B cell (primary cell): ENCODE results near the gene OR8D1. TPM values are rescaled to one million over a fixed set of nuclear protein-coding genes. Genes with fewer than 3 reads are reported as not detected.
A peak's percentile ranks its signal among the peaks of the same experiment; 100 is the strongest.

Experiments
- ATAC-seq: fragments of 200-7000 bp; cut with Tn5 transposase; one replicate; pipeline ENCODE4 v1.10.0; 2021; ENCODE audit warnings: low read depth, mild to moderate bottlenecking, moderate number of reproducible peaks, moderate library complexity
- CTCF ChIA-PET: fragments of 350-600 bp; sonication (Branson Sonifier 250); formaldehyde crosslinking; loops from one replicate; lab custom pipeline; 2021; ENCODE audit warnings: antibody characterized with exemption, inconsistent platforms; lab: Charles Lee
- POLR2A ChIA-PET: fragments of 350-600 bp; sonication (Branson Sonifier 250); formaldehyde crosslinking; loops from one replicate; lab custom pipeline; 2021; ENCODE audit warnings: antibody characterized with exemption; lab: Charles Lee
- DNase-seq: peaks from one replicate; pipeline ENCODE4 v3.0.0; 2013
- H2AFZ ChIP-seq: 2 replicates; pipeline ENCODE4 v1.6.1; 2012; ENCODE audit warnings: mild to moderate bottlenecking, low read depth, low read length; ENCODE audit not compliant: insufficient read depth, poor library complexity, severe bottlenecking
- H3K27ac ChIP-seq, 2 donors: 1 replicate in 1 of 2; 2 replicates in 1 of 2; pipeline ENCODE4 v1.5.1; 2012 to 2013; ENCODE audit warnings: low read length in 2 of 2, mild to moderate bottlenecking in 2 of 2, moderate library complexity in 1 of 2
- H3K27me3 ChIP-seq, 4 experiments: fragments of 200-600 bp in 1 of 4; sonication (generic) in 1 of 4; replicated peaks in 1 of 4; 1 replicate in 2 of 4; 2 replicates in 2 of 4; pipeline versions ENCODE4 v1.6.1 to v1.7.0; 2013 to 2016; ENCODE audit warnings: low read length in 3 of 4, mild to moderate bottlenecking in 2 of 4, mixed read lengths in 1 of 4, moderate library complexity in 1 of 4; ENCODE audit not compliant: insufficient read depth in 4 of 4, control insufficient read depth in 3 of 4; ENCODE audit errors: control extremely low read depth in 1 of 4
- H3K36me3 ChIP-seq, 2 experiments: replicated peaks in 1 of 2; 1 replicate in 1 of 2; 2 replicates in 1 of 2; pipeline versions ENCODE4 v1.6.1 to v1.7.1; 2013; ENCODE audit warnings: low read length in 1 of 2; ENCODE audit not compliant: insufficient read depth in 2 of 2, control insufficient read depth in 1 of 2; ENCODE audit errors: control extremely low read depth in 1 of 2, extremely low read depth in 1 of 2
- H3K4me1 ChIP-seq, 2 donors: fragments of 200-600 bp in 1 of 2; sonication (generic) in 1 of 2; 1 replicate in 1 of 2; 2 replicates in 1 of 2; pipeline versions ENCODE4 v1.5.1 to v1.6.1; 2013 to 2017; ENCODE audit warnings: low read length in 2 of 2; ENCODE audit not compliant: control insufficient read depth in 2 of 2, insufficient read depth in 2 of 2
- H3K4me2 ChIP-seq: replicated peaks from 2 replicates; pipeline ENCODE3; 2012; ENCODE audit warnings: mild to moderate bottlenecking, low read depth, low read length; ENCODE audit not compliant: poor library complexity, severe bottlenecking
- H3K4me3 ChIP-seq, 5 experiments: fragments of 200-600 bp in 1 of 5; sonication (generic) in 1 of 5; 1 replicate in 3 of 5; 2 replicates in 2 of 5; pipeline versions ENCODE4 v1.5.1 to v1.7.0; 2011 to 2016; ENCODE audit warnings: low read length in 4 of 5, mild to moderate bottlenecking in 4 of 5, low read depth in 2 of 5, control low read depth in 1 of 5, moderate library complexity in 1 of 5; ENCODE audit not compliant: insufficient read depth in 1 of 5; ENCODE audit errors: control extremely low read depth in 1 of 5, extremely low read depth in 1 of 5
- H3K79me2 ChIP-seq: fragments of 200-600 bp; sonication (generic); one replicate; pipeline ENCODE4 v1.6.0; 2016; ENCODE audit warnings: low read length; ENCODE audit not compliant: control insufficient read depth, insufficient read depth
- H3K9ac ChIP-seq: fragments of 200-600 bp; sonication (generic); 2 replicates; pipeline ENCODE4 v1.6.1; 2017; ENCODE audit warnings: mild to moderate bottlenecking, low read length, moderate library complexity
- H3K9me3 ChIP-seq, 3 donors: one replicate each; pipeline versions ENCODE4 v1.6.1 to v1.7.1; 2013; ENCODE audit warnings: low read length in 2 of 3; ENCODE audit not compliant: control insufficient read depth in 2 of 3, insufficient read depth in 1 of 3; ENCODE audit errors: control extremely low read depth in 1 of 3
- H4K20me1 ChIP-seq: 2 replicates; pipeline ENCODE4 v1.6.0; 2012; ENCODE audit warnings: mild to moderate bottlenecking, low read length; ENCODE audit not compliant: insufficient read depth, control insufficient read depth, poor library complexity, severe bottlenecking
- H3K27ac Mint-ChIP-seq: one replicate; pipeline ENCODE4 v1.8.0; 2021; ENCODE audit warnings: mixed read lengths
- H3K27me3 Mint-ChIP-seq: one replicate; pipeline ENCODE4 v1.8.0; 2021; ENCODE audit warnings: mixed read lengths
- H3K4me1 Mint-ChIP-seq: one replicate; pipeline ENCODE4 v1.8.0; 2021; ENCODE audit warnings: mixed read lengths
- H3K4me3 Mint-ChIP-seq: one replicate; pipeline ENCODE4 v1.8.0; 2021; ENCODE audit warnings: mixed read lengths
- H3K9me3 Mint-ChIP-seq: one replicate; pipeline ENCODE4 v1.8.0; 2022; ENCODE audit warnings: mixed read lengths; ENCODE audit not compliant: insufficient read depth
- EZH2 ChIP-seq: IDR thresholded peaks from 2 replicates; pipeline ENCODE4 v1.6.1; 2012; ENCODE audit warnings: borderline replicate concordance, low read depth, mild to moderate bottlenecking, moderate library complexity, low read length; ENCODE audit not compliant: insufficient read depth, poor library complexity, severe bottlenecking
- WGBS: methylation state at CpG from one replicate; pipeline ENCODE4 v1.1.5; 2013; ENCODE audit warnings: missing lambda C conversion rate; ENCODE audit not compliant: insufficient coverage; 5-methylcytosine and 5-hydroxymethylcytosine counted together
- intact Hi-C: fragments of 100-400 bp; cut with micrococcal nuclease; formaldehyde crosslinking; loops from one replicate; pipeline ENCODE4 v1.10.0; 2022
- polyA plus RNA-seq: library from polyadenylated mRNA; depleted of rRNA; stranded (reverse); fragments of >200 nt; gene quantifications from 2 replicates; pipeline ENCODE4 v1.2.3, GENCODE V29; 2012
- total RNA-seq, 2 donors: library from RNA; stranded (reverse); fragments of 120-200 nt in 1 of 2; gene quantifications; 1 replicate in 1 of 2; 2 replicates in 1 of 2; pipeline versions ENCODE4 v1.2.3 to v1.2.4, GENCODE V29; 2013 to 2022
- TF ChIP-seq, protein P1 (sequence below): fragments of 200-600 bp; IDR thresholded peaks from one replicate; pipeline ENCODE4 v1.8.0; 2022; ENCODE audit warnings: antibody characterized with exemption, mild to moderate bottlenecking

OR8D1 gene
- total and polyA plus RNA-seq, 2 donors (not counting 1 experiment from before 2014, with no cell fraction given) = 0.12 TPM; not detected in 1

DNA sequence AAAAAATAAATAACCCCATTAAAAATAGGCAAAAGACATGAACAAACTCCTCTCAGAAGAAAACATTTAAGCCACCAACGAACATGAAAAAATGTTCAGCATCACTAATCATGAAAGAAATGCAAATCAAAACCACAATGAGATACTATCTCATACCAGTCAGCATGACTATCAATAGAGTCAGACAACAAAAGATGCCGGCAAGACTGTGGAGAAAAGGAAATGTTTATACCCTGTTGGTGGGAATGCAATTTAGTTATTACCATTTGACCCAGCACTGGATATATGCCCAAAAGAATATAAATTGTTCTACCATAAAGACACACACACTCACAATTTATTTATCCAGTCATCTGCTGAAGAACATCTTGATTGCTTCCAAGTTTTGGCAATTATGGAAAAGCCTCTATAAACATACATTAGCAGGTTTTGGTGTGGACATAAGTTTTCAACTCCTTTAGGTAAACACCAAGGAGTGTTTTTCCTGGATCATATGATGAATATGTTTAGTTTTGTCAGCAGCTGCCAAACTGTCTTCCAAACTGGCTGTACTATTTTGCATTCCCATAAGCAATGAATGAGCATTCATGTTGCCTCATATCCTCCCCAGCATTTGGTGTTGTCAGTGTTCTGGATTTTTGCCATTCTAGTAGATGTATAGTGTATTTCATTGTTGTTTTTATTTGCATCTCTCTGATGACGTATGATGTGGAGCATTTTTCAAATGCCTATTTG is 28.0 kb downstream of the OR8D1 start:
- no peak overlapping the region for H3K27ac Mint-ChIP-seq
- no peak for ATAC-seq
- Histone ChIP-seq H3K27me3 (no peaks in the 10 kb centered on the region), H3K9me3 (peaks cover 0 to 6% (median 1%) of the 10 kb centered on the region in 3 donors), H3K4me2 (no peak overlapping the region), H3K27ac (no peak overlapping the region), H3K36me3 (no peaks in the 10 kb centered on the region), H3K79me2 (no peaks in the 10 kb centered on the region), H3K4me1 (peaks cover 0 to 4% of the 10 kb centered on the region in 2 donors), H4K20me1 (no peaks in the 10 kb centered on the region), H3K9ac (no peak overlapping the region), H2AFZ (no peak overlapping the region), H3K4me3 (no peak overlapping the region)
- no peaks in the 10 kb centered on the region for H3K27me3 Mint-ChIP-seq
- intact Hi-C loops = no loop called here
- peak; percentile 24 for DNase-seq
- ChIA-PET POLR2A (no interaction called here), CTCF (no interaction called here)
- peaks cover 10% of the 10 kb centered on the region for H3K4me1 Mint-ChIP-seq
- no CpG with 5 or more reads among the region's 3 CpGs for WGBS
- H3K9me3 Mint-ChIP-seq = peaks cover 17% of the 10 kb centered on the region
- H3K4me3 Mint-ChIP-seq = no peak overlapping the region
- no peak for TF ChIP-seq EZH2
- TF ChIP-seq, protein P1, sequence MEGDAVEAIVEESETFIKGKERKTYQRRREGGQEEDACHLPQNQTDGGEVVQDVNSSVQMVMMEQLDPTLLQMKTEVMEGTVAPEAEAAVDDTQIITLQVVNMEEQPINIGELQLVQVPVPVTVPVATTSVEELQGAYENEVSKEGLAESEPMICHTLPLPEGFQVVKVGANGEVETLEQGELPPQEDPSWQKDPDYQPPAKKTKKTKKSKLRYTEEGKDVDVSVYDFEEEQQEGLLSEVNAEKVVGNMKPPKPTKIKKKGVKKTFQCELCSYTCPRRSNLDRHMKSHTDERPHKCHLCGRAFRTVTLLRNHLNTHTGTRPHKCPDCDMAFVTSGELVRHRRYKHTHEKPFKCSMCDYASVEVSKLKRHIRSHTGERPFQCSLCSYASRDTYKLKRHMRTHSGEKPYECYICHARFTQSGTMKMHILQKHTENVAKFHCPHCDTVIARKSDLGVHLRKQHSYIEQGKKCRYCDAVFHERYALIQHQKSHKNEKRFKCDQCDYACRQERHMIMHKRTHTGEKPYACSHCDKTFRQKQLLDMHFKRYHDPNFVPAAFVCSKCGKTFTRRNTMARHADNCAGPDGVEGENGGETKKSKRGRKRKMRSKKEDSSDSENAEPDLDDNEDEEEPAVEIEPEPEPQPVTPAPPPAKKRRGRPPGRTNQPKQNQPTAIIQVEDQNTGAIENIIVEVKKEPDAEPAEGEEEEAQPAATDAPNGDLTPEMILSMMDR = no peak

DNA sequence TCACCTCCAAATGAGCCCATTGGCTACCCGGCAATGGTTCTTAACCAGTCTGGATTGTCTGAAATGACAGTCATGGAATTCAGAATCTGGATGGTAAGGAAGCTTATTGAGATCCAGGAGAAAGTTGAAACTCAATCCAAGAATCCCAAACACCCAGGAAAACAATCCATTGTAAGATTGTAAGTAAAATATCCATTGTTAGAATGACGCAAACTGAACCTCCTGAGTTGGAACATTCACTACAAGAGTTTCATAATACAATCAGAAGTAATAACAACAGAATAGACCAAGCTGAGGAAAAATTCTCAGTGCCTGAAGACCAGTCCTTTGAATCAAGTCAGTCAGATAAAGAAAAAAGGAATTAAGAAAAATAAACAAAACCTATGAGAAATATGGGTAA is 35.5 kb downstream of the OR8D1 start:
- ChIA-PET POLR2A (no interaction called here), CTCF (interaction anchor here (1.0 kb wide), 1 partner anchor 207 kb away, joined by 3 read pairs; no protein-coding TSS in a partner anchor)
- no peaks in the 10 kb centered on the region for H3K4me1 Mint-ChIP-seq
- peaks cover 0 to 9% (median 0%) of the 10 kb centered on the region in 3 donors for H3K9me3 ChIP-seq
- TF ChIP-seq, protein P1 = no peak
- TF ChIP-seq EZH2 = no peak
- no peak overlapping the region for H3K9ac ChIP-seq
- WGBS = no CpG with 5 or more reads among the region's 2 CpGs
- intact Hi-C loops = no loop called here
- H3K4me3 Mint-ChIP-seq = no peak overlapping the region
- no peaks in the 10 kb centered on the region for H4K20me1 ChIP-seq
- H3K27me3 ChIP-seq = peaks cover 0 to 2% (median 0%) of the 10 kb centered on the region in 4 experiments
- H3K27ac ChIP-seq = no peak overlapping the region
- no peak overlapping the region for H3K4me2 ChIP-seq
- no peaks in the 10 kb centered on the region for H3K4me1 ChIP-seq
- H3K27me3 Mint-ChIP-seq = no peaks in the 10 kb centered on the region
- ATAC-seq = no peak
- no peak overlapping the region for H2AFZ ChIP-seq
- no peak for DNase-seq
- H3K4me3 ChIP-seq = no peak overlapping the region
- no peak overlapping the region for H3K27ac Mint-ChIP-seq
- peaks cover 11% of the 10 kb centered on the region for H3K9me3 Mint-ChIP-seq
- no peaks in the 10 kb centered on the region for H3K36me3 ChIP-seq
- no peaks in the 10 kb centered on the region for H3K79me2 ChIP-seq
